ENCODE data around the gene AADAC. TPM values are rescaled to one million over a fixed set of nuclear protein-coding genes. Genes with fewer than 3 reads are reported as not detected.

Gene AADAC
- polyA plus RNA-seq, 1 of the 3 experiments (the other 2 are of a cell fraction): 1.2 TPM

- CTCF ChIA-PET: no interaction called here
- POLR2A ChIA-PET: no interaction called here
- peaks cover 0 to 5% of the 10 kb centered on the region in 2 experiments for H3K36me3 ChIP-seq (replicated peaks in 1 of 2; ENCODE audit: control insufficient read depth in 1 of 2, insufficient read depth in 2 of 2, low read length in 1 of 2)
Measured at GRCh38 chr3:151817473-151817872, 3.6 kb downstream of the AADAC start.

More at GRCh38 chr3:151817473-151817872, 3.6 kb downstream of the AADAC start:
- H3K79me2 ChIP-seq (ENCODE audit: insufficient read depth): peaks cover 47% of the 10 kb centered on the region
- WGBS (ENCODE audit: low lambda C conversion rate): 30% methylated on average over 5 of the region's 5 CpGs
- H3K4me2 ChIP-seq: no peak overlapping the region
- no peak for DNase-seq
- H3K9me3 ChIP-seq: no peaks in the 10 kb centered on the region
- H3K4me3 ChIP-seq (ENCODE audit: low read depth in 2 of 2, low read length in 1 of 2): no peak overlapping the region
- TF ChIP-seq FOXJ3 (CRISPR knock-in tag; IDR thresholded peaks at IDR 0.05) (no peak), USF1 (IDR thresholded peaks at IDR 0.05; ENCODE audit: borderline replicate concordance, low read depth) (no peak), SIN3A (IDR thresholded peaks at IDR 0.05; ENCODE audit: borderline replicate concordance, low read depth, low read length) (no peak), PBX3 (IDR thresholded peaks at IDR 0.05) (no peak), USF2 (IDR thresholded peaks at IDR 0.05; ENCODE audit: borderline replicate concordance, low read depth, low read length) (no peak), NRF1 (IDR thresholded peaks at IDR 0.05; ENCODE audit: low read depth, low read length) (no peak), JUND (IDR thresholded peaks at IDR 0.05) (no peak), REST (IDR thresholded peaks at IDR 0.05; ENCODE audit: low read depth, low read length) (no peak), ZBTB33 (IDR thresholded peaks at IDR 0.05; ENCODE audit: borderline replicate concordance, low read depth) (no peak), RAD21 (IDR thresholded peaks at IDR 0.05; ENCODE audit: low read length) (no peak), RFX5 (IDR thresholded peaks at IDR 0.05; ENCODE audit: low read length) (no peak), MXI1 (IDR thresholded peaks at IDR 0.05; ENCODE audit: low read depth, low read length) (no peak), POLR2AphosphoS5 (IDR thresholded peaks at IDR 0.05; ENCODE audit: low read depth, low read length) (no peak), YY1 (IDR thresholded peaks at IDR 0.05; ENCODE audit: low read depth) (no peak), CTCF (IDR thresholded peaks at IDR 0.05) (no peak)
- H3F3A ChIP-seq (replicated peaks; ENCODE audit: insufficient read depth): peaks cover 12% of the 10 kb centered on the region
- no peaks in the 10 kb centered on the region for H4K20me1 ChIP-seq (ENCODE audit: insufficient read depth)
- no peak overlapping the region for H3K9ac ChIP-seq
- no peak overlapping the region for H2AFZ ChIP-seq (ENCODE audit: low read depth)
- peak overlapping the region in 1 of 2 experiments; percentile 69; a peak in 1 of 4 replicates for H3K27ac ChIP-seq (ENCODE audit: low read depth in 2 of 2, low read length in 1 of 2)
- no peaks in the 10 kb centered on the region; a peak in 1 of 4 replicates for H3K4me1 ChIP-seq (ENCODE audit: control insufficient read depth in 1 of 2, insufficient read depth in 2 of 2, low read depth in 1 of 2, low read length in 1 of 2)
- H3K27me3 ChIP-seq (ENCODE audit: insufficient read depth): no peaks in the 10 kb centered on the region
- no peaks in the 10 kb centered on the region for H3K9me2 ChIP-seq

Data from SK-N-SH (cell line).